HK-2 (cell line): ENCODE measurements around the gene MALRD1.
"Not testable (repeated sequence)": the region's sequence is repeated elsewhere in the genome, so short reads cannot be mapped to it uniquely, and the experiment has no call there.

ENCODE experiments used
- DNase-seq: peaks from one replicate; pipeline ENCODE4 v3.0.0-alpha.2; 2018; ENCODE audit not compliant: unreplicated experiment

Gene MALRD1

GRCh38 chr10:19710600-19710999, 662.0 kb downstream of the MALRD1 start:
- DNase-seq = no peak

- DNase-seq = no peak
Observed at GRCh38 chr10:19713159-19713558, 664.6 kb downstream of the MALRD1 start.

GRCh38 chr10:19713800-19714525, 665.4 kb downstream of the MALRD1 start:
- no peak for DNase-seq

GRCh38 chr10:19719284-19719683, 670.7 kb downstream of the MALRD1 start:
- no peak for DNase-seq

GRCh38 chr10:19724287-19724686, 675.7 kb downstream of the MALRD1 start:
- no peak for DNase-seq

- DNase-seq = no peak
Observed at GRCh38 chr10:19728376-19728775, 679.8 kb downstream of the MALRD1 start.

- DNase-seq = no peak
Observed at GRCh38 chr10:19728964-19729363, 680.4 kb downstream of the MALRD1 start.

GRCh38 chr10:19730167-19730906, 681.7 kb downstream of the MALRD1 start:
- no peak for DNase-seq

DNA sequence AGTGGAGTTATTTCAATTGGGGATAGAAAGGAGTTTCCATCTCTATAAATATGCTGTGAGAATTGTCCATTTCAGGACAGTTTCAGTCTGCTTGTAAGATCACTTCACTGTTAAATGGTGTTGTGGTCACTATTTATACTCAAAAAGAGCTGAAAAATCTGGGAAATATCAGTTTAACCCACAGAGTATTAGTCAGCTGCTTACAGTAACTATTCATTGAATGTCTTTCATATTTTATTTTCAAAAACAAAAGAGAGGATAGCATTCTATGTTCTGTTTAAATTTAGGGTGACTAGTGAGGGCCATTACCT, 682.3 kb downstream of the MALRD1 start:
- DNase-seq = no peak

DNA sequence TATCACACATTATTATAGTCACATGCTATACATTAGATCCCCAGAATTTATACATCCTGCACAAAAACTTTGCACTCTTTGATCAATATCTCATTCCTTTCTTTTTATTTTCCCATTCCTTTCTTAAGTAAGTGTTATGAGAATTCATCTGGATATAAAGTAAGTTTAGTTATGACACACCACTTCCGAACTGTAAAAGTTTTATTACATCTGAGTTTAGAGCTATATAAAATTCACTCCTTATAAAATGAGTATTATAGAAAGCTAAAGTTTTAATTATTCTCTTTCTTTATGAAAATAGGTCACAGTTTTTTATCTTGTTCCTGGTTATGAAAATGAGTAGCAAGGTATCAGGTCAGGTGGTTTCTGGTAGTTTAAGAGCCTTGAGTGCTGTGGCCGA, 683.0 kb downstream of the MALRD1 start:
- DNase-seq = no peak

GRCh38 chr10:19738440-19738839, 689.8 kb downstream of the MALRD1 start:
- no peak for DNase-seq

DNA sequence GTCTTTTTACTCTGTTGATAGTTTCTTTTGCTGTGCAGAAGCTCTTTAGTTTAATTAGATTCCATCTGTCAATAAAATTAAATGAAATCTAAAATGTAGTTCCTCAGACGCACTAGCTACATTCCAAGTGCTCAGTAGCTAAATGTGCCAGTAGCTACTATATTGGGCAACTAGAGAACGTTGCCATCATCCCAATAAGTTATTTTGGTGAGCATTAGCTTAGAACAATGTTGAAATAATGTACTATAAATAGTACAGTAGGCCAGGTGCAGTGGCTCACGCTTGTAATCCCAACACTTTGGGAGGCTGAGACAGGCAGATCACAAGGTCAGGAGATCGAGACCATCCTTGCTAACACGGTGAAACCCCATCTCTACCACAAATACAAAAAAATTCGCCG, 690.6 kb downstream of the MALRD1 start:
- DNase-seq = not testable (repeated sequence)

GRCh38 chr10:19742144-19742543, 693.5 kb downstream of the MALRD1 start:
- DNase-seq = not testable (repeated sequence)

DNA sequence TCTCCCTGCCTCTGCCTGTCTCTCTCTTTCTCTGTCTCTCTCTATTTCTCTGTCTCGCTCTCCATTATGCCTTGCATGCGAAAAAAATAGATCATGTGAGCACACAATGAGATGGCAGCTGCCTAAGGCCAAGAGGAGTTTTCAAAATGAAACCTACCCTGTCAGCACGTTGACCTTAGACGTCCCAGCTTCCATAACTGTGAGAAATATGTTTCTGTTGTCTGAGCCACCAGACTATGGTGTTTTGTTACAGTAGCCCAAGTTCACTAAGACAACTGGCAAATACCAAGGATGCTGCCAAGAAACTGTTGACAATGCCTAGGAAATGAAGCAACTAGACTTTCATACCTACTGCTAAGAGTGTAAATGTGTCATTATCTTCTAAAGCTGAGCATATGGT, 697.1 kb downstream of the MALRD1 start:
- no peak for DNase-seq

DNA sequence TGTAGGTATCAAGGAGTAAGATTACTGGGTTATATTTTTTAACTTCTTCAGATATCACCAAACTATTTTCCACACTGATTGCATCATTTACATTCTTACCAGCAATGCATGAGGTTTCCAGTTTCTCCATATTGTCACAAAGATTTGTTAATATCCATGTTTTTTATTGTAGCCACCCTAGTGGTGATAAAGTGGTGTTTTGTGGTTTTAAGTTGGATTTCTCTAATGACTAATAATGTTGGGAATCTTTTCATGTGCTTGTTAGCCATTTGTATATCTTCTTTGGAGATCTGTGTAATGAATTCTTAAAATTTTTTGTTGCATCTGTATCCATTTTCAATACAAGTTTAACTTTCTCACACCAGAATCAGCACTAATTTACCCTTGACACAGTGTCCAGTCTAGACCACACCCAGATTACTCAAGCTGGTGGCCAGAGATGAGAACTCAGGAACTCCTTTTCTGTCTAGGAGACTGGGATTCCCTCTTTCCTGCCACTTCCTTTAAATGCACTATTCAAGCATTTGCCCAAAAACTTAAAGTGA, 700.7 kb downstream of the MALRD1 start:
- DNase-seq = no peak

- no peak for DNase-seq
Observed at GRCh38 chr10:19750972-19751371, 702.4 kb downstream of the MALRD1 start.

- no peak for DNase-seq
Observed at GRCh38 chr10:19756919-19757318, 708.3 kb downstream of the MALRD1 start.

- no peak for DNase-seq
Observed at GRCh38 chr10:19762026-19762425, 713.4 kb downstream of the MALRD1 start.

DNA sequence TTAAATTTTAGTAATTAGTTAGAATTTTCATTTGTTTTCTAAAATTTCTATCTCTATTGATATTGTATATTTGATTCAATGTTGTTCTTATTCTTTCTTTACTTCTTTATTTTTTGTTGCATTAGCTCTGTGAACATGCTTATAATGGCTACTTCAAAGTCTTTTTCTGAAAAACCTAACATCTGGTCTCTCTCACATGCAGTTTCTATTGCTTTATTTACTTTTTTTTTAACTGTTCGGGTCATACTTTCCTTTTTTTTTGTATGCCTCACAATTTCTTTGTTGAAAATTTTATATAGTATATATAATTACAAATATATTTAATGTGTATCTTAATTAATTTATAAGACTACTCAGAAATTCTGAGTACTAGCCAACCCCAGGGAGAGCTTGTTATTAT, 715.5 kb downstream of the MALRD1 start:
- DNase-seq = no peak

DNA sequence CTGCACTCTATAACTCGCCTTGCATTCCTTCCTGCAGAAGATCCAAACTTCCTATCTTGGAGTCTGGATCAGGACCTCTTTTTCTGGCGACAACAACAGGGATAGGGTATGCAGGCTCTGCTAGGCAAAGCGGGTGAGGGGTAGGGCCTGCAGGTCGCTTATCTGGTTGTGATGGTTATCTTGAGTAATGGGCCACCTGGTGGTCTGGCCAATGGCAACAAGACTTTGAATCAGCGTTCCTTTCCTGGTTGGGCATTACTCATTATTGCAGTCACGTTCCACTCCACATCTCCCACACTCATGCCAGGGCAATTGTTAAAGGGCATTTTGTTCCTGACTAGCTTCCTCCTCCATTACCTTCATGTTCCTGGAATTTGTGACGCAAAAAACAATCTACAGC, 719.3 kb downstream of the MALRD1 start:
- DNase-seq = no peak

DNA sequence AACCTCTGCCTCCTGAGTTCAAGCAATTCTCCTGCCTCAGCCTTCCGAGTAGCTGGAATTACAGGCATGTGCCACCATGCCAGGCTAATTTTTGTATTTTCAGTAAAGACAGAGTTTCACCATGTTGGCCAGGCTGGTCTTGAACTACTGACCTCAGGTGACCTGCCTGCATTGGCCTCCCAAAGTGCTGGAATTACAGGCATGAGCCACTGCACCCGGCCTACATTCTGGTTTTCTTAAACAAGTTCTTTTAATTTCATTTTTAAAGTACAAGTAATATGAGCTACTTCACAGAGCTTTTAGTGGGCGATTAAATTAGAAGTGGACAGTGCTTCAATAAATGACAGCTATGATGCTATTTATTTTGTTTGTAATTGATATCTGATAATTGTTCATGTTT, 721.2 kb downstream of the MALRD1 start:
- not testable (repeated sequence) for DNase-seq

GRCh38 chr10:19772972-19773371, 724.4 kb downstream of the MALRD1 start:
- DNase-seq = no peak

GRCh38 chr10:19775296-19775695, 726.7 kb downstream of the MALRD1 start:
- no peak for DNase-seq
